ENCODE measurements around the gene DUXB. TPM values are rescaled to one million over a fixed set of nuclear protein-coding genes. Genes with fewer than 3 reads are reported as not detected.

The DUXB gene
- total and polyA plus RNA-seq, 2 of the 13 experiments (the other 11 are each of a cell fraction or from before 2014, with no cell fraction given), result not detected

- TF ChIP-seq ZFP36L2 (CRISPR knock-in tag; IDR thresholded peaks at IDR 0.05) (no peak), WIZ (CRISPR knock-in tag; IDR thresholded peaks at IDR 0.05) (no peak), BORCS8-MEF2B (CRISPR knock-in tag; IDR thresholded peaks at IDR 0.05) (no peak), ZNF121 (CRISPR knock-in tag; IDR thresholded peaks at IDR 0.05) (no peak), ISX (CRISPR knock-in tag; conservative IDR thresholded peaks at IDR 0.05) (no peak), PTBP1 (IDR thresholded peaks at IDR 0.05; ENCODE audit: low read depth, low read length, poor library complexity, severe bottlenecking) (no peak), ZNF205 (CRISPR knock-in tag; IDR thresholded peaks at IDR 0.05) (no peak), ZBTB37 (CRISPR knock-in tag; IDR thresholded peaks at IDR 0.05) (no peak), ZFP37 (CRISPR knock-in tag; IDR thresholded peaks at IDR 0.05; ENCODE audit: borderline replicate concordance) (no peak), NPAS2 (CRISPR knock-in tag; IDR thresholded peaks at IDR 0.05; ENCODE audit: borderline replicate concordance) (no peak), SNAPC4 (CRISPR knock-in tag; IDR thresholded peaks at IDR 0.05) (no peak), HDAC2 (CRISPR knock-in tag; IDR thresholded peaks at IDR 0.05) (0 out of 2 replicates have a peak, but pooled peaks have one; percentile 17), ARNT2 (CRISPR knock-in tag; IDR thresholded peaks at IDR 0.05; ENCODE audit: low read depth) (no peak), ARID3A (IDR thresholded peaks at IDR 0.05; ENCODE audit: low read depth, low read length) (peak; percentile 81), AGO1 (IDR thresholded peaks at IDR 0.05; ENCODE audit: low read depth, low read length, poor library complexity, severe bottlenecking) (no peak), PRDM4 (CRISPR knock-in tag; IDR thresholded peaks at IDR 0.05; ENCODE audit: borderline replicate concordance) (no peak), NFIC (IDR thresholded peaks at IDR 0.05; ENCODE audit: low read length) (no peak), GZF1 (CRISPR knock-in tag; IDR thresholded peaks at IDR 0.05) (no peak), NR2F1 (CRISPR knock-in tag; IDR thresholded peaks at IDR 0.05) (peak in 1 of 2 experiments; percentile 23; a peak in 1 of 4 replicates), RARG (CRISPR knock-in tag; IDR thresholded peaks at IDR 0.05; ENCODE audit: low read depth) (no peak)
Observed at GRCh38 chr16:75727221-75727620, 26.0 kb upstream of the DUXB start (continued).
